ENCODE results near the gene MEF2C. TPM values are rescaled to one million over a fixed set of nuclear protein-coding genes. Genes with fewer than 3 reads are reported as not detected.
A peak's percentile ranks its signal among the peaks of the same experiment; 100 is the strongest.

The MEF2C gene
- total RNA-seq, 1 donor from 2014 or later: 54.2 TPM

- Histone ChIP-seq H3K36me3 (no peaks in the 10 kb centered on the region), H3K4me1 (peaks cover 55% of the 10 kb centered on the region), H3K9me3 (replicated peaks) (no peaks in the 10 kb centered on the region), H3K27ac (replicated peaks) (peak overlapping the region; percentile 84), H3K27me3 (ENCODE audit: low read depth) (no peaks in the 10 kb centered on the region), H3K4me3 (no peak overlapping the region)
- no peak for TF ChIP-seq CTCF (IDR thresholded peaks at IDR 0.05; ENCODE audit: borderline replicate concordance)
- intact Hi-C loops (cut with micrococcal nuclease): no loop called here
- DNase-seq: no peak
These were observed 95.1 kb downstream of the MEF2C start for GRCh38 chr5:88787856-88788255.

GRCh38 chr5:88786789-88787188, 96.2 kb downstream of the MEF2C start:
- intact Hi-C loops (cut with micrococcal nuclease): no loop called here
- H3K4me1 ChIP-seq: peaks cover 53% of the 10 kb centered on the region
- H3K27me3 ChIP-seq (ENCODE audit: low read depth): no peaks in the 10 kb centered on the region
- no peaks in the 10 kb centered on the region for H3K36me3 ChIP-seq
- TF ChIP-seq CTCF (IDR thresholded peaks at IDR 0.05; ENCODE audit: borderline replicate concordance): no peak
- H3K9me3 ChIP-seq (replicated peaks): no peaks in the 10 kb centered on the region
- H3K4me3 ChIP-seq: no peak overlapping the region
- DNase-seq: no peak
- H3K27ac ChIP-seq (replicated peaks): peak overlapping the region; percentile 84

GRCh38 chr5:88785746-88786565, 97.0 kb downstream of the MEF2C start:
- peak overlapping the region; percentile 40 for H3K4me3 ChIP-seq
- H3K36me3 ChIP-seq: no peaks in the 10 kb centered on the region
- no peak for DNase-seq
- peak overlapping the region; percentile 84 for H3K27ac ChIP-seq (replicated peaks)
- no peaks in the 10 kb centered on the region for H3K27me3 ChIP-seq (ENCODE audit: low read depth)
- H3K9me3 ChIP-seq (replicated peaks): no peaks in the 10 kb centered on the region
- intact Hi-C loops (cut with micrococcal nuclease): no loop called here
- H3K4me1 ChIP-seq: peaks cover 57% of the 10 kb centered on the region
- TF ChIP-seq CTCF (IDR thresholded peaks at IDR 0.05; ENCODE audit: borderline replicate concordance): no peak

- H3K4me3 ChIP-seq: no peak overlapping the region
- H3K27me3 ChIP-seq (ENCODE audit: low read depth): no peaks in the 10 kb centered on the region
- TF ChIP-seq CTCF (IDR thresholded peaks at IDR 0.05; ENCODE audit: borderline replicate concordance): no peak
- no peaks in the 10 kb centered on the region for H3K36me3 ChIP-seq
- H3K27ac ChIP-seq (replicated peaks): no peak overlapping the region
- no peaks in the 10 kb centered on the region for H3K9me3 ChIP-seq (replicated peaks)
- intact Hi-C loops (cut with micrococcal nuclease): no loop called here
- H3K4me1 ChIP-seq: peaks cover 48% of the 10 kb centered on the region
- no peak for DNase-seq
These were observed 100.4 kb downstream of the MEF2C start for GRCh38 chr5:88782571-88782970.

- DNase-seq: no peak
- no peak overlapping the region for H3K4me3 ChIP-seq
- no peaks in the 10 kb centered on the region for H3K27me3 ChIP-seq (ENCODE audit: low read depth)
- intact Hi-C loops (cut with micrococcal nuclease): no loop called here
- no peaks in the 10 kb centered on the region for H3K36me3 ChIP-seq
- no peak overlapping the region for H3K27ac ChIP-seq (replicated peaks)
- TF ChIP-seq CTCF (IDR thresholded peaks at IDR 0.05; ENCODE audit: borderline replicate concordance): no peak
- no peaks in the 10 kb centered on the region for H3K9me3 ChIP-seq (replicated peaks)
- peaks cover 38% of the 10 kb centered on the region for H3K4me1 ChIP-seq
These were observed 102.2 kb downstream of the MEF2C start for GRCh38 chr5:88780736-88781135.
